Embryonic facial prominence (tissue), 1 donor: ENCODE data around the gene FRMD3.
A peak's percentile ranks its signal among the peaks of the same experiment; 100 is the strongest.
"Not testable (repeated sequence)": the region's sequence is repeated elsewhere in the genome, so short reads cannot be mapped to it uniquely, and the experiment has no call there.

ENCODE experiments used
- DNase-seq: peaks from one replicate; pipeline ENCODE4 v3.0.0-alpha.2; 2016; ENCODE audit errors: extremely low spot score

FRMD3 gene

GRCh38 chr9:83523684-83524083 is 14.5 kb downstream of the FRMD3 start:
- no peak for DNase-seq

GRCh38 chr9:83521411-83521810 is 16.8 kb downstream of the FRMD3 start:
- DNase-seq, result no peak

GRCh38 chr9:83521011-83521410 is 17.2 kb downstream of the FRMD3 start:
- no peak for DNase-seq

GRCh38 chr9:83520292-83520691 is 17.9 kb downstream of the FRMD3 start:
- no peak for DNase-seq

GRCh38 chr9:83517980-83518379 is 20.2 kb downstream of the FRMD3 start:
- not testable (repeated sequence) for DNase-seq

- DNase-seq, result no peak
These were observed 23.4 kb downstream of the FRMD3 start for GRCh38 chr9:83514767-83515166.

- DNase-seq, result no peak
These were observed 25.6 kb downstream of the FRMD3 start for GRCh38 chr9:83512621-83513020.

GRCh38 chr9:83511051-83511450 is 27.1 kb downstream of the FRMD3 start:
- no peak for DNase-seq

- DNase-seq, result peak; percentile 18
These were observed 28.8 kb downstream of the FRMD3 start for GRCh38 chr9:83509402-83509801.

GRCh38 chr9:83508067-83508466 is 30.1 kb downstream of the FRMD3 start:
- DNase-seq, result no peak

- no peak for DNase-seq
These were observed 32.9 kb downstream of the FRMD3 start for GRCh38 chr9:83505282-83505681.

- DNase-seq, result no peak
These were observed 34.3 kb downstream of the FRMD3 start for GRCh38 chr9:83503866-83504265.

- DNase-seq, result no peak
These were observed 36.6 kb downstream of the FRMD3 start for GRCh38 chr9:83501565-83501964.

GRCh38 chr9:83497441-83497840 is 40.8 kb downstream of the FRMD3 start:
- DNase-seq, result no peak

GRCh38 chr9:83491995-83492394 is 46.2 kb downstream of the FRMD3 start:
- DNase-seq, result no peak

GRCh38 chr9:83491413-83491812 is 46.8 kb downstream of the FRMD3 start:
- no peak for DNase-seq

GRCh38 chr9:83489961-83490360 is 48.2 kb downstream of the FRMD3 start:
- DNase-seq, result no peak

- DNase-seq, result no peak
These were observed 53.2 kb downstream of the FRMD3 start for GRCh38 chr9:83484990-83485389.

- DNase-seq, result no peak
These were observed 55.0 kb downstream of the FRMD3 start for GRCh38 chr9:83483223-83483622.

GRCh38 chr9:83479765-83480164 is 58.4 kb downstream of the FRMD3 start:
- DNase-seq, result no peak

- no peak for DNase-seq
These were observed 60.6 kb downstream of the FRMD3 start for GRCh38 chr9:83477571-83477970.

- DNase-seq, result no peak
These were observed 61.1 kb downstream of the FRMD3 start for GRCh38 chr9:83477120-83477519.

- no peak for DNase-seq
These were observed 61.7 kb downstream of the FRMD3 start for GRCh38 chr9:83476513-83476912.

- no peak for DNase-seq
These were observed 62.5 kb downstream of the FRMD3 start for GRCh38 chr9:83475741-83476140.

GRCh38 chr9:83474631-83475030 is 63.6 kb downstream of the FRMD3 start:
- no peak for DNase-seq
